PC-9 (cell line): ENCODE measurements around the gene NPW. TPM values are rescaled to one million over a fixed set of nuclear protein-coding genes. Genes with fewer than 3 reads are reported as not detected.

Experiments
- BruUV-seq: library from RNA; stranded (reverse); fragments of 400-500 nt; replicated peaks from 2 replicates; lab custom pipeline; 2021; lab: Mats Ljungman, UMichigan
- CTCF ChIA-PET: fragments of 300-600 bp; sonication (Branson Sonifier 250); formaldehyde crosslinking; loops from one replicate; lab custom pipeline; 2022; ENCODE audit warnings: antibody characterized with exemption; lab: Charles Lee
- POLR2A ChIA-PET: fragments of 300-600 bp; sonication (Branson Sonifier 250); formaldehyde crosslinking; loops from one replicate; lab custom pipeline; 2022; ENCODE audit warnings: antibody characterized with exemption; ENCODE audit not compliant: unreplicated experiment; lab: Charles Lee
- DNase-seq, 2 experiments: peaks; one replicate each; pipeline versions ENCODE4 v3.0.0 to v3.0.0-alpha.2; 2015 to 2022; ENCODE audit warnings: mixed read lengths in 1 of 2
- H2AFZ ChIP-seq: fragments of 200-600 bp; sonication (generic); 2 replicates; pipeline ENCODE4 v1.8.1; 2017; ENCODE audit warnings: antibody characterized with exemption
- H3F3A ChIP-seq: fragments of 200-600 bp; sonication (generic); 2 replicates; pipeline ENCODE4 v1.8.1; 2017; ENCODE audit warnings: antibody characterized with exemption, mild to moderate bottlenecking, low read depth; ENCODE audit not compliant: insufficient read depth
- H3K27ac ChIP-seq: fragments of 200-600 bp; sonication (generic); 2 replicates; pipeline ENCODE4 v1.6.1; 2016; ENCODE audit warnings: mixed run types
- H3K27me3 ChIP-seq: fragments of 200-600 bp; sonication (generic); 2 replicates; pipeline ENCODE4 v1.6.1; 2016; ENCODE audit warnings: low read depth, mixed run types; ENCODE audit not compliant: insufficient read depth
- H3K36me3 ChIP-seq: fragments of 200-600 bp; sonication (generic); 2 replicates; pipeline ENCODE4 v1.6.1; 2016; ENCODE audit warnings: low read depth, mixed run types
- H3K4me1 ChIP-seq: fragments of 200-600 bp; sonication (generic); replicated peaks from 2 replicates; pipeline ENCODE4 v1.6.1; 2016; ENCODE audit warnings: mixed run types; ENCODE audit not compliant: insufficient read depth
- H3K4me2 ChIP-seq: fragments of 200-600 bp; sonication (generic); 2 replicates; pipeline ENCODE4 v1.6.1; 2017; ENCODE audit warnings: mixed run types
- H3K4me3 ChIP-seq: fragments of 200-600 bp; sonication (generic); 2 replicates; pipeline ENCODE4 v1.6.1; 2016; ENCODE audit warnings: mixed run types
- H3K79me2 ChIP-seq: fragments of 200-600 bp; sonication (generic); 2 replicates; pipeline ENCODE4 v1.6.1; 2017; ENCODE audit warnings: low read depth, mixed run types
- H3K9me2 ChIP-seq: fragments of 200-600 bp; sonication (generic); 2 replicates; pipeline ENCODE4 v1.8.1; 2017; ENCODE audit warnings: mild to moderate bottlenecking; ENCODE audit not compliant: insufficient read depth
- H3K9me3 ChIP-seq: fragments of 200-600 bp; sonication (generic); 2 replicates; pipeline ENCODE4 v1.8.1; 2016; ENCODE audit warnings: low read depth; ENCODE audit not compliant: insufficient read depth
- H4K20me1 ChIP-seq: fragments of 200-600 bp; sonication (generic); 2 replicates; pipeline ENCODE4 v1.8.1; 2017; ENCODE audit not compliant: insufficient read depth
- CTCF ChIP-seq: fragments of 200-600 bp; sonication (generic); conservative IDR thresholded peaks from 2 replicates; pipeline ENCODE4 v1.6.1; 2017; ENCODE audit warnings: mixed run types, antibody characterized with exemption, mild to moderate bottlenecking, moderate library complexity
- EZH2 ChIP-seq: fragments of 200-600 bp; sonication (generic); IDR thresholded peaks from 2 replicates; pipeline ENCODE4 v1.8.0; 2017; ENCODE audit warnings: antibody characterized with exemption, low read depth
- intact Hi-C: fragments of 100-400 bp; cut with micrococcal nuclease; formaldehyde crosslinking; loops from one replicate; pipeline ENCODE4 v1.10.0; 2022; ENCODE audit not compliant: unreplicated experiment
- total RNA-seq: library from RNA; stranded (reverse); gene quantifications from 2 replicates; pipeline ENCODE4 v1.2.3, GENCODE V29; 2021

Gene NPW
- total RNA-seq, 1 experiment from 2014 or later, result 4.0 TPM

- POLR2A ChIA-PET, result no interaction called here
These were observed 43.4 kb upstream of the NPW start for GRCh38 chr16:1976216-1976520.

GRCh38 chr16:1976951-1977874 lies 42.4 kb upstream of the NPW start:
- Histone ChIP-seq H3K4me3 (no peak overlapping the region), H3K9me2 (no peaks in the 10 kb centered on the region), H3K36me3 (peaks cover 3% of the 10 kb centered on the region; the same call in 1 of the 2 replicates), H3K4me2 (no peak overlapping the region), H3K27ac (no peak overlapping the region), H3F3A (peaks cover 42% of the 10 kb centered on the region), H4K20me1 (peaks cover 12% of the 10 kb centered on the region; the same call in 1 of the 2 replicates), H3K79me2 (peaks cover 21% of the 10 kb centered on the region), H3K27me3 (no peaks in the 10 kb centered on the region), H3K9me3 (no peaks in the 10 kb centered on the region), H2AFZ (no peak overlapping the region), H3K4me1 (peaks cover 46% of the 10 kb centered on the region)
- POLR2A ChIA-PET, result interaction anchor here (0.6 kb wide), 1 partner anchor 12 kb away, joined by 7 read pairs; the partner anchor contains the start of gene RPS2
- CTCF ChIA-PET, result interaction anchor here (0.6 kb wide), 1 partner anchor 574 kb away, joined by 4 read pairs; no protein-coding TSS in a partner anchor
- BruUV-seq, result no TSS peak
- no peak for DNase-seq
- TF ChIP-seq EZH2 (no peak), CTCF (no peak)
- intact Hi-C loops, result no loop called here

More at GRCh38 chr16:1976216-1976520, 43.4 kb upstream of the NPW start:
- TF ChIP-seq EZH2 (no peak), CTCF (no peak)
- peaks cover 25% of the 10 kb centered on the region for H3K79me2 ChIP-seq
- no peaks in the 10 kb centered on the region for H3K27me3 ChIP-seq
- H3K27ac ChIP-seq, result no peak overlapping the region
- CTCF ChIA-PET, result no interaction called here
- H3K9me3 ChIP-seq, result no peaks in the 10 kb centered on the region
- no peak overlapping the region for H3K4me3 ChIP-seq
- no peak overlapping the region for H3K4me2 ChIP-seq
- peaks cover 36% of the 10 kb centered on the region for H3K4me1 ChIP-seq
- H3F3A ChIP-seq, result peaks cover 37% of the 10 kb centered on the region; the same call in 1 of the 2 replicates
- BruUV-seq, result no TSS peak
- intact Hi-C loops, result no loop called here
- no peaks in the 10 kb centered on the region for H3K9me2 ChIP-seq
- peaks cover 3% of the 10 kb centered on the region; the same call in 1 of the 2 replicates for H3K36me3 ChIP-seq
- no peak overlapping the region for H2AFZ ChIP-seq
- DNase-seq, result no peak
- peaks cover 12% of the 10 kb centered on the region; the same call in 1 of the 2 replicates for H4K20me1 ChIP-seq

GRCh38 chr16:1977875-1978268 lies 41.7 kb upstream of the NPW start:
- H3K4me2 ChIP-seq, result no peak overlapping the region
- H3K4me1 ChIP-seq, result peaks cover 50% of the 10 kb centered on the region
- peaks cover 49% of the 10 kb centered on the region for H3F3A ChIP-seq
- intact Hi-C loops, result no loop called here
- TF ChIP-seq EZH2 (no peak), CTCF (no peak)
- no peaks in the 10 kb centered on the region for H3K9me2 ChIP-seq
- ChIA-PET CTCF (no interaction called here), POLR2A (no interaction called here)
- no peaks in the 10 kb centered on the region for H3K27me3 ChIP-seq
- no TSS peak for BruUV-seq
- H3K36me3 ChIP-seq, result peaks cover 3% of the 10 kb centered on the region; the same call in 1 of the 2 replicates
- H2AFZ ChIP-seq, result no peak overlapping the region
- H3K4me3 ChIP-seq, result no peak overlapping the region
- H4K20me1 ChIP-seq, result peaks cover 12% of the 10 kb centered on the region; the same call in 1 of the 2 replicates
- H3K79me2 ChIP-seq, result peaks cover 15% of the 10 kb centered on the region
- no peak for DNase-seq
- no peak overlapping the region for H3K27ac ChIP-seq
- H3K9me3 ChIP-seq, result no peaks in the 10 kb centered on the region
